Measurements from ENCODE around the gene PTGDR2. TPM values are rescaled to one million over a fixed set of nuclear protein-coding genes. Genes with fewer than 3 reads are reported as not detected.

The PTGDR2 gene
- total RNA-seq, 1 donor from 2014 or later: 0.52 TPM

GRCh38 chr11:60858731-60859464 is 3.1 kb upstream of the PTGDR2 start:
- Histone ChIP-seq H3K27me3 (ENCODE audit: control insufficient read depth in 3 of 3, insufficient read depth in 3 of 3, low read length in 3 of 3) (peaks cover 0 to 8% (median 0%) of the 10 kb centered on the region in 3 donors), H3K9ac (ENCODE audit: low read depth in 1 of 3, low read length in 3 of 3) (no peak overlapping the region), H3K4me3 (ENCODE audit: low read length in 3 of 3) (no peak overlapping the region), H3K36me3 (ENCODE audit: control insufficient read depth in 3 of 3, insufficient read depth in 3 of 3, low read length in 3 of 3) (no peaks in the 10 kb centered on the region), H3K27ac (ENCODE audit: low read depth, low read length) (no peak overlapping the region), H3K4me1 (ENCODE audit: control insufficient read depth in 3 of 3, insufficient read depth in 3 of 3, low read length in 3 of 3) (peaks cover 0 to 3% (median 0%) of the 10 kb centered on the region in 3 donors), H3K9me3 (ENCODE audit: control insufficient read depth in 3 of 3, low read length in 3 of 3) (peaks cover 0 to 2% (median 0%) of the 10 kb centered on the region in 3 donors)

- Histone ChIP-seq H3K4me3 (ENCODE audit: low read length in 3 of 3) (no peak overlapping the region), H3K27me3 (ENCODE audit: control insufficient read depth in 3 of 3, insufficient read depth in 3 of 3, low read length in 3 of 3) (peaks cover 0 to 8% (median 3%) of the 10 kb centered on the region in 3 donors), H3K9me3 (ENCODE audit: control insufficient read depth in 3 of 3, low read length in 3 of 3) (peaks cover 0 to 2% (median 0%) of the 10 kb centered on the region in 3 donors), H3K36me3 (ENCODE audit: control insufficient read depth in 3 of 3, insufficient read depth in 3 of 3, low read length in 3 of 3) (no peaks in the 10 kb centered on the region), H3K27ac (ENCODE audit: low read depth, low read length) (no peak overlapping the region), H3K4me1 (ENCODE audit: control insufficient read depth in 3 of 3, insufficient read depth in 3 of 3, low read length in 3 of 3) (peaks cover 0 to 3% (median 0%) of the 10 kb centered on the region in 3 donors), H3K9ac (ENCODE audit: low read depth in 1 of 3, low read length in 3 of 3) (no peak overlapping the region)
Measured at GRCh38 chr11:60858236-60858635, 2.5 kb upstream of the PTGDR2 start.

- Histone ChIP-seq H3K4me1 (ENCODE audit: control insufficient read depth in 3 of 3, insufficient read depth in 3 of 3, low read length in 3 of 3) (peaks cover 0 to 3% (median 0%) of the 10 kb centered on the region in 3 donors), H3K9me3 (ENCODE audit: control insufficient read depth in 3 of 3, low read length in 3 of 3) (peaks cover 0 to 2% (median 0%) of the 10 kb centered on the region in 3 donors), H3K9ac (ENCODE audit: low read depth in 1 of 3, low read length in 3 of 3) (no peak overlapping the region), H3K27ac (ENCODE audit: low read depth, low read length) (no peak overlapping the region), H3K36me3 (ENCODE audit: control insufficient read depth in 3 of 3, insufficient read depth in 3 of 3, low read length in 3 of 3) (no peaks in the 10 kb centered on the region), H3K4me3 (ENCODE audit: low read length in 3 of 3) (no peak overlapping the region), H3K27me3 (ENCODE audit: control insufficient read depth in 3 of 3, insufficient read depth in 3 of 3, low read length in 3 of 3) (peaks cover 0 to 8% (median 3%) of the 10 kb centered on the region in 3 donors)
Measured at GRCh38 chr11:60857378-60858232, 1.9 kb upstream of the PTGDR2 start.

- peaks cover 0 to 3% (median 0%) of the 10 kb centered on the region in 3 donors for H3K4me1 ChIP-seq (ENCODE audit: control insufficient read depth in 3 of 3, insufficient read depth in 3 of 3, low read length in 3 of 3)
- peak overlapping the region in 1 of 3 donors; percentile 34 for H3K9ac ChIP-seq (ENCODE audit: low read depth in 1 of 3, low read length in 3 of 3)
- H3K36me3 ChIP-seq (ENCODE audit: control insufficient read depth in 3 of 3, insufficient read depth in 3 of 3, low read length in 3 of 3): peaks cover 14 to 18% (median 17%) of the 10 kb centered on the region in 3 donors
- H3K27ac ChIP-seq (ENCODE audit: low read depth, low read length): no peak overlapping the region
- peaks cover 0 to 2% (median 0%) of the 10 kb centered on the region in 3 donors for H3K9me3 ChIP-seq (ENCODE audit: control insufficient read depth in 3 of 3, low read length in 3 of 3)
- peaks cover 0 to 3% (median 3%) of the 10 kb centered on the region in 3 donors for H3K27me3 ChIP-seq (ENCODE audit: control insufficient read depth in 3 of 3, insufficient read depth in 3 of 3, low read length in 3 of 3)
- no peak overlapping the region for H3K4me3 ChIP-seq (ENCODE audit: low read length in 3 of 3)
Measured at GRCh38 chr11:60854847-60855725, 664 bp downstream of the PTGDR2 start.

- Histone ChIP-seq H3K27me3 (ENCODE audit: control insufficient read depth in 3 of 3, insufficient read depth in 3 of 3, low read length in 3 of 3) (peaks cover 0 to 3% (median 3%) of the 10 kb centered on the region in 3 donors), H3K9me3 (ENCODE audit: control insufficient read depth in 3 of 3, low read length in 3 of 3) (peaks cover 0 to 2% (median 0%) of the 10 kb centered on the region in 3 donors), H3K36me3 (ENCODE audit: control insufficient read depth in 3 of 3, insufficient read depth in 3 of 3, low read length in 3 of 3) (peaks cover 20 to 25% (median 25%) of the 10 kb centered on the region in 3 donors), H3K27ac (ENCODE audit: low read depth, low read length) (no peak overlapping the region), H3K9ac (ENCODE audit: low read depth in 1 of 3, low read length in 3 of 3) (no peak overlapping the region), H3K4me1 (ENCODE audit: control insufficient read depth in 3 of 3, insufficient read depth in 3 of 3, low read length in 3 of 3) (peaks cover 0 to 3% (median 0%) of the 10 kb centered on the region in 3 donors), H3K4me3 (ENCODE audit: low read length in 3 of 3) (no peak overlapping the region)
Measured at GRCh38 chr11:60854140-60854846, 1.5 kb downstream of the PTGDR2 start.

GRCh38 chr11:60852982-60853950 is 2.5 kb downstream of the PTGDR2 start:
- Histone ChIP-seq H3K27me3 (ENCODE audit: control insufficient read depth in 3 of 3, insufficient read depth in 3 of 3, low read length in 3 of 3) (peaks cover 0 to 3% (median 3%) of the 10 kb centered on the region in 3 donors), H3K27ac (ENCODE audit: low read depth, low read length) (no peak overlapping the region), H3K9ac (ENCODE audit: low read depth in 1 of 3, low read length in 3 of 3) (no peak overlapping the region), H3K36me3 (ENCODE audit: control insufficient read depth in 3 of 3, insufficient read depth in 3 of 3, low read length in 3 of 3) (peaks cover 29 to 35% (median 35%) of the 10 kb centered on the region in 3 donors), H3K4me1 (ENCODE audit: control insufficient read depth in 3 of 3, insufficient read depth in 3 of 3, low read length in 3 of 3) (peaks cover 0 to 3% (median 0%) of the 10 kb centered on the region in 3 donors), H3K4me3 (ENCODE audit: low read length in 3 of 3) (no peak overlapping the region), H3K9me3 (ENCODE audit: control insufficient read depth in 3 of 3, low read length in 3 of 3) (peaks cover 0 to 1% (median 0%) of the 10 kb centered on the region in 3 donors)

- Histone ChIP-seq H3K4me3 (ENCODE audit: low read length in 3 of 3) (no peak overlapping the region), H3K27me3 (ENCODE audit: control insufficient read depth in 3 of 3, insufficient read depth in 3 of 3, low read length in 3 of 3) (peaks cover 0 to 3% (median 3%) of the 10 kb centered on the region in 3 donors), H3K27ac (ENCODE audit: low read depth, low read length) (no peak overlapping the region), H3K9ac (ENCODE audit: low read depth in 1 of 3, low read length in 3 of 3) (no peak overlapping the region), H3K36me3 (ENCODE audit: control insufficient read depth in 3 of 3, insufficient read depth in 3 of 3, low read length in 3 of 3) (peaks cover 35 to 43% (median 37%) of the 10 kb centered on the region in 3 donors), H3K4me1 (ENCODE audit: control insufficient read depth in 3 of 3, insufficient read depth in 3 of 3, low read length in 3 of 3) (peaks cover 0 to 3% (median 0%) of the 10 kb centered on the region in 3 donors), H3K9me3 (ENCODE audit: control insufficient read depth in 3 of 3, low read length in 3 of 3) (no peaks in the 10 kb centered on the region)
Measured at GRCh38 chr11:60852117-60852981, 3.4 kb downstream of the PTGDR2 start.

Measured in skeletal muscle tissue (tissue), 4 donors.